Stimulated activated CD4-positive, alpha-beta T cell treated with anti-CD3 and anti-CD28 coated beads, Interleukin-2, amount 100 ng/mL, for 48 hours (primary cell): ENCODE measurements around the gene C4orf51.

Source experiments
- DNase-seq, 2 donors: peaks; one replicate each; pipeline ENCODE4 v3.0.0-alpha.2; 2020

Gene C4orf51

DNA sequence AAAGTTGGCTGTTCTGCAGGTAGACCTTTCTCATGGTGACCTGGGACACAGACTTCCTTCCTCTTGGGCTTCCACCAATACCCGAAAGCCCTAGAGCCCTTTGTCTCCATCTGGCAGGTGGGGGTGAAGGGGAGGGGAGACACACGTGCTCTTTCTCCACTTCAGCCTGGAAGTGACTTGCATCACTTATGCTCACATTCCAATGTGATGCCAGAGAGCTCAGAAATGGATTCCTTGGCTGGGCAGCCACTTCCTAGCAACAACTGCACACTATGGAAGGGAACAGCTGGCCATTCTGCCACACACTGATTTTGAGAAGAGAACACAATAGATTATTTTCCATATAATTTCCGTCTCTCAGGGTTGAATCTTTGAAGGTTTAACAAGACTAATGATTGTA lies 36.3 kb downstream of the C4orf51 start:
- no peak for DNase-seq

DNA sequence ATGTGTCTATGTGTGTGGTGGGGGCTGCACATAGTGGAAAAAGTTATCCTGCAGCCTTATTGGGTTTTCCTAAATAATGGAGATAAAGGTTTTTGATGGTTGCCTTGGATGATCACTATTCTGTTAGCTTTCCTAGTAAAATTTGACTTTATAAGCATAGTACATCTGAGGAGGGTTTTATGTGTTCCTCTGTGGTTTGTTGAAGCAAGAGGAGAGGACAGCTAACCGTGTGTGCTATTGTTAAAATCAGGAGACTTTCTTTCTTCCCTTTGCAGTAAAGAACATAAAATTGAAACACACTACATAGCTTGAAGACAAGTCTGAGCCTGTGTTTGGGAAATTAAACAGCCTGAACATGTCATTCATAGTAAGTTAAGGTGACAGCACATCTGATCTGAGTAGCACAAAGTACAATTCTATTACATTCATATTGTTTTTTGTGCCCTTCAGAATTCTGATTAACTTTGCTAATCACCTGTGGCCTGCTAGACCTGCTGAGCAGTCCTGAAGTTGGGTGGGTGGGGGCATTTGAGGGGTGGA lies 36.8 kb downstream of the C4orf51 start:
- no peak for DNase-seq

DNA sequence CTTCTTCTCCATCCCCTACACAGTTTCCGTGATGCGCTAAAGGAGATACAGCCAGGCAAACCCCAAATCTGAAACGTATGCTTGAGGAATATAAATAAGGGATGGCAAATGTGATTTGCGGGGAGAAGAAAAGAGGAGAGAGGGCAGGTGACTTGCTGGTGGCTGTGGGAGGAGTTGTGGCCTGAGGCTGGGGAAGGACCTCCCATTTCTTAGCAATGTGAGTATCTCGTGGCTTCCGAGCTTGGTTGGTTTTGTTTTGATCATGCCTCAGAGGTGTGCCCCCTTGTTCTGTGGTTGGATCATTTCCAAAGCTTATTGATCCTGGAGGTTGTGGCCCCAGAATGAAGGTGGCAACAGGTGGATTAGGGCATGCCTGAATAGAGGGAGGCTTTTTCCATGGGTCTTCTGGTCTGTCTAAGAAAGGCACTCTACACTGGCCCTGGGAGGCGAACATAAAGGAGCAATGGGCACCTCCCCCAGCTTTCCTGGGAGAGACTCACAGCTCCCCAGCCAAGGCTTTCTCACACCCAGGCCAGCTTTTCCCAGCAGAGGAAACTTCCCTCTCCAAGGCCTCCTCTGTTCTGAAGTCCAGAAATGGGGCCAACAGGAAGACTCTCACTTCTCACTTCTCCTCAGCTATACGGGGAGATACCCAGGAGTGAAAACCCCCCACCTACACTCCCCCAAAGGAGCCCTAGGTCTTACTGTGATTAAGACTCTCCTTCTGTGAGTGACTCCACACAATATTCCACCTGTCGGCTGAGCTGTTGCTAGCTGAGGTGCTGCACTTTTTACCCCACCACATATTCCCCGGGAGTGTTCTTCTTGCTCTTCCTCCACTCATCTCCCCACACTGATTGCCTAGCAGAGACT lies 40.0 kb downstream of the C4orf51 start:
- peak in 1 of 2 donors; percentile 25 for DNase-seq

DNA sequence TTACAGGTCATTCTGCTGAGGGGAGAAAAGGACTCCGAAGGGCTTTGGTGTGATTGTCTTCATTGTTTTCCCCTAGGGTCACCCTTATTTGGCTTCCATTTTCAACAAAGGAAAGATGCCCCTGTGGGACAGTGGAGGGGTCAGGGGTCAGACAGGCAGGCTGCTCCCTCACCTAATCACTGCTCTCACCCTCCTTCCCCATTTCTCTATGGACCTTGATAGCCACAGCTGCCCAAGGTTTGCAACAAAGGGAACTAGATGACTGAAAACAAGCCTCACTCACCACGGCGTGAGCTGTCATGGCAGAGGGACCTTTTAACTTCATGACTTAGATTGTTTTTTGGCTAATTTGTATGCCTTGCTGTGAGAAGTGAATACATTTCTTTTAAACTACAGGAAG lies 40.7 kb downstream of the C4orf51 start:
- no peak for DNase-seq

DNA sequence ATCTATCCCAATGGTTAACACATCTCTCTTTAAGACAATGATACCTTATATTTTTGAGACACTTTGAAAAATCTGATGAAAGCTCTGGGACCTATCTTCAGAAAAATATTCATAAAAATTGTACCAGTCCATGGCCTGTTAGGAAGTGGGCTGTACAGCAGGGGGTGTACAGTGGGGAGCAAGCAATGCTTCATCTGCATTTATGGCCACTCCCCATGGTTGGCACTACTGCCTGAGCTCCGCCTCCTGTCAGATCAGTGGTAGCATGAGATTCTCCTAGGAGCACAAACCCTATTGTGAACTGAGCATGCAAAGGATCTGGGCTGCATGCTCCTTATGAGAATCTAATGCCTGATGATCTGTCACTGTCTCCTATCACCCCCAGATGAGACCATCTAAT lies 42.6 kb downstream of the C4orf51 start:
- DNase-seq, result no peak

DNA sequence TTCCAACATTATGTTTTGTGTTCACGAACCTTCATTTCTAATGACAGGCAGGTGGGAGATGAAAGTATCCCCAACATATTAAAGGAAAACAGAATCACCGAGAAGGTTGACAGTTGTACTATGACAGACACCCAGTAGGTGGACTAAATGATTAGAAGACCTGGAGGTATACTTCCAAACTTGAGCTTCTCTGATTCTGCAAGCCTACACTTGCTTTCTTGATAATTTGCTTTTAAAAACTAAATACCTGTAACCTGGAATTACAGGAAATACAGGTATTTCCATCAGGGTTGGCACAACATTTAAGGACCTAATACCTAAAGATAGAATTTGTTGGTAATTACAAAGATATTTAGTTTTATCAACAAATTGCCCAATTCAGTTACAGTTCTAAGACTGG lies 43.4 kb downstream of the C4orf51 start:
- DNase-seq, result no peak

DNA sequence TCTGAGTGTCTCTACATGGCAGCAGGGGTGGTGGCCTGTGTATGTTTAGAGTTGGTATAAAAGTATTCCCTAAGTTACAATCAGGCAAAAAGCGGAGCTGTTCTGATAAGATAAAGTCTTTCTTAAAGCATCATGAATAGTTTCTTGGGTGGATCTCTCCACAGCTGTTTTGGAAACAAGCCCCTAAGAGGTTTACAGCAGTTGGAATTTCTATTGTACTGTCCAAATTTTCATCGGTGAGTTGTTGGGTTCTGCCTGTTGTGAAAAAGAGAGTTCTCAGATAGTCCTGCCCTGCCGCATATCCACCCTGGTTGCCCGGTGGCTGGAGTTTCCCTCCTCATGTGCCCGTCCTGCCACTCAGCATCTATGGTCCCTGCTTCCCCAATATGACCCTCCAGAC lies 50.1 kb downstream of the C4orf51 start:
- DNase-seq, result no peak

DNA sequence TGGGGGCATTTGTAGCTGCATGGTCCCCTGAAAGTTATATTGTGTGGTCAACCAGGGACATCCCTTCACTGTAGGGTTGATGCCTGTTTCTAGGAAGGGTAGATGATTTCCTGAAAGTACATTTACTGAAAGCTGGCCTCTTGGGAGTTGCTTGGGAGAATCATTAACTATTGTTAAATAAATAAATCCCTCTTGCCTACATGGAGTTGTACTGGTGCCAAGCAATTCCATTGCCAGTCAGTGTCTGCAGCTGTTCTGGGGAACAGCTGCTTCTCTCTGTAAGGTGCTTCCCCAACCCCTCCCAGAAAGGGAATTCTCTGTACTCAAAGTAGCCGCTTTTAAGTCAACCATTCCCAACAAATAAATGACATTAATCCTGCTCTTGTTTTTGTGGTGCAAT lies 51.1 kb downstream of the C4orf51 start:
- DNase-seq, result no peak

DNA sequence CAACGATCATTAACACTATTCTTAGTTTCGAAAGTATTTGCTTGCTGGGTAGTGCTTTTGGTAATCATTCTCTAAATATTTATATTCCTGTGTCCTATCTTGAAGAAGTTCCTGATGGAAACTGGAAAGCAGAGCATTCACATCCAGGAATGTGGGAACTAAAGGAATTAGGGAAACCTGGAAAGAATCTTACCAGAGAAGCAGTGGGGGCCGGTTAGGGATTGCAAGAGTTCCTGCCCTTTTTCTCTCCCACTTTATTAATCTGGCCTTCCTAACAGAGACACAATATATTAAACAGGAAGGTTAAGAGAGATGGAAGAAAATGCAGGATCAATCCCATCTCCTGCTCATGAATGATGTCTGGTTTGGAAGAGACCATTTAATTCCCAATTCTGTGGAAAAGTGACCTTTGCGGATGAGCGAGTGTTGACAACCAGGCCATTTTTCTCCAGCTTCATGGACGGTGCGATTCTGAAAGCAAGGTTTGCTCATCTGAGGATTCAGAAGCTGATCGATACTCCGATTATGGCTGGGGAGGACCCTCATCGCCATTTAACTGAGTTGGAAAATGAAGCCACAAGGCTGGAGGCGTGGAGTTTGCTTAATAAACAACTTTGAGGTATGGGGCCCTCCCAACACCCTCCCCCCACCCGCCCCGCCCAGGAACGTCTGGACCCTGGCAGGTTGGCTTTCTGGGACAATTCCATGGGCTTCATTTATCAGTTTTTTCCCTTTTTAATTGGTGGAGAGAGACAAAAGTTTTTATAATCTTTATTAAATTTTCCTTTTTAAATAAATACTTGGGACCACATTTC lies 52.3 kb downstream of the C4orf51 start:
- no peak for DNase-seq

DNA sequence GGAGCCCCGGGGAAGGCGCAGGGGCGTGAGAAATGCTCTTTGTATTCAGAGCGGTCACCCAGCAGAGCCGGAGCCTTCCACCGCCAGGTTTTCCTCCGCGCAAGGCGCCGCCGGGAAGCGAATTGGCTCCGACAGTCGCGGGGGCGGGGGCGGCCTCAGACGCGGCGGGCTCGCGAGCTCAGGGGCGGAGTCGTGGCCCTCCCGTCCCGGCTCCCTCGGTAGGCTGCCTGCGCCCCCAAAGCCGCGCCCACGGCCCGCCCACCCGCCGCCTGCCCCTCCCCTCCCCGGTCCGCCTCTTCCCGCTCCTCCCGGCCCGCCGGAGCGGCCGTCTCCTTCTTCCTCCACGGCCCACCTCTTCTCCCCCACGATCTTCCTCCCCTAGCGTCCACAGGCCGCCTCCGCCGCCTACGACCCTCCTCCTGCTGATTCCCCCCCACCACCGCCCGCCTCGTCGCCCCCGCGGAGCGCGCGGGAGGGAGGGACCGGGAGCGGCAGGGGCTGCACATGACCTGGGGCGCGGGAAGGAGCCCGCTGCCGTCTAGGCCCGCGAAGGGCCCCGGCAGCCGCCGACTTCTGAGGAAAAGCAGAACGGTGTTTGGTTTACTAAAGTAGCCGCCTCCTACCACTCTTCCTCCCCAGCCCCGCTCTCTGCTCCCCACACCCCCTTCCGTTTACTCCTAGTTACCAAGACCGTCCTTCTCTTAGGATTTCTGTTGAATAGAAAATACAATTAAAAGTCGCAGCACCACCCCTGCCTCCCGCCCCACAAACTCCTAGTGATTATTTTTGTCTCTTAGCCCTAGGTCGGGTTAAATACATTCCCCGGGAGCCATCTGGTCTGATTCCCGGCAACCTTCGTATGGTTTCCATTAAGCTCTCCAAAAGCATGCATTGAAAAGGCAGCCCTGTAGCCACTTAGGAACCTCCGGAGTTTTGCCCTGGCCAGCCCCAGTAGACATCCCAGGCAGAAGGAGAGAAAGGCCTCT lies 53.2 kb downstream of the C4orf51 start:
- peak; percentile 76 for DNase-seq

DNA sequence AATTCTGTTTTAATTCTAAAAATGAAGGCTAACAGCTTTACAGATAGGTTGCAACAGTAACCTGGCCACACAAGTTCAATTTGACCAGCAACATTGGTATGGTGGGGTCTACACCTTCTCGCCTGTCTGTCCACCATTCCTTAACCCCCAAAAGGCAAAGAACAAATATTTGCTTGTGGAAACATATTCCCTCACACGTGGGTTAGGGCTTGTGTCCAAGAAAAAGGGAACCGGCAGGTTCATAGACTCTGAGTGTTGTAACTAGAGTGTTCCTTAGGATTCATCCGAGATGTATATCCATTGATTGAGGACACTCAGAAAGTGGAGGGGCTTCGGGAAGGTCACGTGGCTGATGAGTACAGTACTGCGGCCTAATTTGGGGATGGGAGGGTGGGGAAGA lies 54.1 kb downstream of the C4orf51 start:
- no peak for DNase-seq

DNA sequence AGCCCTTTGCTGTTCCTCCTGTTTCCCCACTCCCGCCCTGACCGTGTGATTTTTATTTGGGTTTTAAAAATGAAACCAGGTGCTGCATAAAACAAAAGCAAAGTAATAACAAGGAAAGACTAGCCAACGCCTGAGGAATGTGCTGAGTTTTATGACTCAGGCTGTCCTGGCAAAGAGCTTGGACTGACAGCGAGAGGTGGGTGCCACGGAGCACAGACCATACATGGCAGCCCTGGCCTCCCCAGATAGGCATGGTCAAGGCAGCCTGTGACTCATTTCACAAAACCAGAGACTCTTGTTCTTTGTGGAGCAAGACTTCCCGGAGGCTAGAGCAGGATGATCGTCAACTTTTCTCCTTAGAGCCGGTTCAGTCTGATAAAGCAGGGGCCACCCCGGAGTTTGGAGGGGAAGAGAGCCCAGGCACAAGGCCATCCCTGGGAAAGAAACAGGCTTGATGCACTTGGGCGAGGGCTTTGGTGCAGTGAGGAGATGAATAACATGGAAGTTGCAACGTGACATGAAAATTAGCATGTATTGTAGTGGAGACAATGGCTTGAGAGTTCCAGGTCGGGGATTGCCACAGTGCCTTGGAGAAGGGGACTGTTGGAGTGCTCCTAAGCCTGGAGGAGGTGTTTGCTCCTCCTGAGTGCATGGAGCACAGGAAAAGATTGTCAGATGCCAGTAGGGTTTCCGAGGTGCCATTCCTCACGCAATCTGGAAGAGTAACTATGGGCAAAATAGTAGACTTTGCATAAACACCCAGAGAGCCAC lies 54.8 kb downstream of the C4orf51 start:
- DNase-seq, result no peak

DNA sequence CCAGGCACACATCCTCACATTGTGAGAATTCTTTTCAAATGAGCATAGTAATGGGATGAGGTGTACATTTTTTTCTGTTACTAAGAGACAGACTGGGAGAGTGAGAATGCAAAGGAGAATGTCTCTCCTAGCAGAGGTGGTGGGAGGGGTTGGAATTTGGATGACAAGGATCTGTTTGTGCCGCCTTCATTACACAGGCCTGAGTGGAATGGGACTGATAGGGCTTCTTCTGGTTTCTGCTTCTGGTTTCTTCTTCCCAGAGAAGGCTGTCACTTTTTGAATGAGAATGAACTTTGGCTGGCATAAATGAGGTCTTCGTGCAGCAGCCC lies 55.4 kb downstream of the C4orf51 start:
- DNase-seq, result no peak

DNA sequence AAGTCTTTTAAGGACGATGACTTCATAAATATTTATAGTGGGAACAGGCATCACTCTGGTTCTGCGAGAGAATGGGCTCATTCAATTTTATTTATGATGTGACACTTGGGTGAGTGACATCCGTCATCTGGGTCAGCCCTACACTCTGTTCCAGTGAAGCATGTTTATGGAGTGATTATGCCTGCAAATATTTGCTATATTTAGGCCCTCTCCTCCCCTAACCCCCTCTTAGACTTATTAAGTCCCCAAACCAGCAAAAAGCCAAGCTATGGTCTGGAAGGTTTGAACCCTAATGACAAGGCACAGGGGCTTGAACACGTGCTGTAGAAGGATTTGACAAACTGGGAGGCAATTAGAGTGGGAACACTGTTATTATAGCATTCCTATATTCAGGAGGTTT lies 55.9 kb downstream of the C4orf51 start:
- DNase-seq, result no peak

DNA sequence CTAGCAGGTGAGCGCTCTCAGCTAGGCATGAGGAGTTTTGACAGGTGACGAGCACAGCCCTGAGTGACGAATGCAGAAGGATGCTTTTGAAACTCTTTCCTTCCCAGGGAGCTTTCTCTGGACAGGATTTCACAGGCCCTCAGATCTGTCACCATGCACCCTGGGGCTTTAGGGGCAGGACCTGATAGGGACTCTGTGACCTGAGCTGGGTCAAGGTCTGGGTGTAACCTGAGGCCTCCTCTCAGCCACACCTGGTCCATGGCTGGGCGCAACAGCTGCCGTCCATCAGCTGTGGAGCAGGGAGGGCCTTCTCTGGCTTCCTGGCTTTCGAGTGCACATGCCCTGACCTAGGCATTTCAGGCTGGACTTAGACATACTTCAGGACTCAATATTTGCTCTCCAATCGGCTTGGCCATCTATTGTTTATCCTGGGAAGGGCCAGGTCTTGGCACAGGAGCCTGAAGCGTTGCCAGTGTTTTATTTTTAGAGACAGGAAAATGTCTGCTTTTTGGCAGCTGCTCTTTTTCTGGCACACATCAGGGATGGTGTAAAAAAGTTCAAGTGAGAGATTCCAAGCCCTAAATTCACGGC lies 56.4 kb downstream of the C4orf51 start:
- no peak for DNase-seq

DNA sequence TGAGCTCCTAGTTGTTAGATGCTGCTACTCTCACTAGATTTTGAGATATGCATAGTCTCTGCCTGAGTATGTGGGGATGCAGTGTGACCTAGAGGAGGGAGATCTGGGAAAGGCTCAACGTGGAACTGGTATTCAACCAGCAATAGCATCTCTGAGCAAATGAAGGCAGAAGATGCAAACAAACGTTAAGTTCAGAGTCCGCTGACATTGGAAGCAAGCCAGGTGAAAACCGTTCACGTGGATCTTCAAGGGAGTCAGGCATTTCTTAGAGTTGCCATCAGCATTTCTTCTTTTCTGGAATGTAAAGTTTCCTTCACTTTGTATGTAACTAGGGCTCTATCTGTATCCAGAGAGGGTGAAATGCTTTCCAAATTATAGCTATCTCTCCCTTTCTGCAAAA lies 59.9 kb downstream of the C4orf51 start:
- no peak for DNase-seq

DNA sequence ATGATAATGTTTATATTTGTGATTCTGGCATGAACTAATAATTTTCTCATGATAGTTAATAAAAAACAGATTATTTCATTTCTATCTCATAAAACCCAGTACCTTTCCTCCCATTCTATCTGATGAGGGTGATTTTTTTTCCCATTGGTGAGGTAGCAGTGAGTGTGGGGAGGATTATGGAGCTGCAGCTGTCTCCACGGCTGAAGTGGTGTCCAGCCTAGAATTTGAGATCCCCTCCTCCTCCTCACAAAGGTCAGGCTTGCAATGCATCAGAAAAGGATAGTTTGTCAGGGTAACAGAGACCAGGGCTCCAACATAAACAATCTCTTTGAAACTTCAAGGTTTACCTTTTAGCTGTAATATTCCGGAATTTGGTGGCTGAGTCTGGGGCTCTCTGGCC lies 60.9 kb downstream of the C4orf51 start:
- DNase-seq, result no peak

DNA sequence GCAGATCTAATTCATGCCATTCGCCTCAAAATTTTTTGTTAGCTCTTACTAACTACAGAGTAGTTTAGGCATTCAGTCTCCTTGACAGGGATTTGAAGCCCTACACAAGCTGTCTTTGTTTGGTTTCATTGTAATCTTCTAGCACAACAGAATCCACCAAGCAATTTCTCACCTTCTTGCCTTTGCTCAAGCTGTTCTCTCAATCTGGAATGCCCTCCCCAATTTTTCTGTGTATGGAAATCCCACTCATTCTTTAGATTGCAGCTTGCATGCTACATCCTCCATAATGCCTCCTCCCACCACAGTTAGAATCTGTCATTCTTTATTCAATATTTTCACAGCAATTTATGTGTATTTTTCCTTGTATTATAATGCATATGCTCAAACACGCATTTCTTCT lies 63.7 kb downstream of the C4orf51 start:
- DNase-seq, result no peak

DNA sequence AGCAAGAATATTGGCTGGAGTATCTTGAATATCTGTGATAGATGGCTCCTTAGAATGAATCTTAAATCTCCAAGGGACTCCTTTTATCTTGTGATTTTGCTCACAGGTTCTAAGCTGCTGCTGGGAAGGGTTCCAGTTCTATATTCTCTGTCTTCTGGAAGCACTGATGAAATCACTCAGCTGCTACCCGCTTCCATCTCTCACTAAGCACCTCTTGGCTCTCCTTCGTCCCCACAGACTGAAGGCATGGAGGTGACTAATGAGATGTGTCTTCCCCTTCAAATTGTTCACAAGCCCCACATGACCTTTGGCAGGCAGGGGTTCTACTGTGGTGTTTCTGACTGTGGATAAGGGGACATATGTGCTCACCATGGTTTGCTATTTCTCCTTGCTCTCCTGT lies 75.9 kb downstream of the C4orf51 start:
- DNase-seq, result no peak

DNA sequence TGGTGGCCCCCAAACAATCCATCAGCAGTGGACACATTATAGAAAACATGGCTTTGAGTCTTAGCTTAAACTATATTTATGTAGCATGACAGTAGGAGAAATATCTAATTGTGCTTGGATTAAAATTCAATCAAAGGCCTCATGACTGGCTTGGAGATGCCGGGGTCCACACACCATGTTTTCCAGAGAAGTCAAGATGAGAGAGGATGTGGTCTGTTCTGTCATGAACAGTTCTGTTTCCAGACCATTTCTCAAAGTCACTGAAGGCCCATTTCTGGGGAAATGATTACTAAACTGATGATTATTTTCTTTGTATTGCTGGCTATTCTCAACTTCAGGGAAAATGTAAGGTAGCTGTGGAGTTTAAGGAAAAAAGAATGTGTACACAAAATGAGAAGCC lies 76.3 kb downstream of the C4orf51 start:
- DNase-seq, result no peak

DNA sequence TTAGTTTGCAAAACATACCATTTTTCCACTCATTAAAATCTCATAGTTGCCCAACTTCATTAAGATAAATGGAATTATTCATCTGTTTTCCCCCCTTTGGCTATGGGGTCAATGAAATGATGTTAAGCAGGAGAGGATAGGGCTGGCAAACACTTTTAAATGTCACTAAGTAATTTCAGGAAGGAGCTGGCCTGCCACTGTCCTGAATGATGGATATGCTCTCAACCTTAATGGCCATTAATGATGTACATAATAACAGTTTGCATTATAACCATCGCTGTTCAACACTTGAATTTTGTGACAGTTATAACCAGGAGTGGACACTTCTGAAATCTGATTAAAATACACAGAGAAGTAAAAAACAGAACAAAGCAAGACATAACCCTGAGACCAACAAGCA lies 77.2 kb downstream of the C4orf51 start:
- DNase-seq, result no peak

DNA sequence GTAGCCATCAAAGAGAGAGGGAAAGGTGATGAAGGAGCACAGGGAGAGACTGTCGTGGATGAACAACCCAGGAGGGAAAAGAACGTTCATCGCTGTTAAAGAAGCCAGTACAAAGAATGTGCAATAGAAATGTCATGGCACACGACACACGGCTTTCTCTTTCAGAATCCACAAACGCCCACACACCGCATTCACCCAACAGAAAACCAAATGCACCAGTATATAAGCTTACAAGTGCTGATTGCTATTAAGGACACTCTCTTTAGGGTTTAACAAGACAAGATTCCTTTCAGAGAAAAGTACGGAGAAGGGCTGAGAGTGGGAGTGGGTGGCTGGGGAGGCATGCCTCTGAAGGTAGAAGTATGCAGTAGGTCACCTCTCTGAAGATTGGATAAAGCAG lies 80.2 kb downstream of the C4orf51 start:
- no peak for DNase-seq
